OCI-LY7 (cell line): ENCODE results near the gene KCNJ8. TPM values are rescaled to one million over a fixed set of nuclear protein-coding genes. Genes with fewer than 3 reads are reported as not detected.

ENCODE experiments used
- BruUV-seq: library from RNA; stranded (reverse); fragments of 400-500 nt; replicated peaks from 2 replicates; lab custom pipeline; 2021; lab: Mats Ljungman, UMichigan
- CTCF ChIA-PET: fragments of 300-600 bp; sonication (Branson Sonifier 250); formaldehyde crosslinking; loops from one replicate; lab custom pipeline; 2022; ENCODE audit warnings: antibody characterized with exemption; ENCODE audit not compliant: unreplicated experiment; lab: Charles Lee
- POLR2A ChIA-PET: fragments of 300-600 bp; sonication (Branson Sonifier 250); formaldehyde crosslinking; loops from one replicate; lab custom pipeline; 2022; ENCODE audit warnings: antibody characterized with exemption; lab: Charles Lee
- DNase-seq: peaks from one replicate; pipeline ENCODE4 v3.0.0-alpha.2; 2015; ENCODE audit warnings: low spot score
- H2AFZ ChIP-seq: fragments of 200-600 bp; sonication (generic), shearing (Covaris generic); 2 replicates; pipeline ENCODE4 v1.6.1; 2014; ENCODE audit warnings: mild to moderate bottlenecking, antibody characterized with exemption, low read length, moderate library complexity
- H3K27ac ChIP-seq: fragments of 200-600 bp; sonication (generic); 2 replicates; pipeline ENCODE4 v1.5.1; 2014; ENCODE audit warnings: mixed run types, low read depth, mild to moderate bottlenecking, moderate library complexity, low read length, inconsistent platforms; ENCODE audit not compliant: poor library complexity, severe bottlenecking
- H3K36me3 ChIP-seq: fragments of 200-600 bp; sonication (generic); 2 replicates; pipeline ENCODE4 v1.6.1; 2014; ENCODE audit warnings: mild to moderate bottlenecking, antibody characterized with exemption, low read length, moderate library complexity, mixed read lengths; ENCODE audit not compliant: insufficient read depth
- H3K4me1 ChIP-seq: fragments of 200-600 bp; sonication (generic); 2 replicates; pipeline ENCODE4 v1.5.1; 2014; ENCODE audit warnings: mild to moderate bottlenecking, low read length; ENCODE audit not compliant: insufficient read depth, poor library complexity, severe bottlenecking
- H3K4me2 ChIP-seq: fragments of 200-600 bp; sonication (generic); 2 replicates; pipeline ENCODE4 v1.6.1; 2014; ENCODE audit warnings: mild to moderate bottlenecking, low read length
- H3K4me3 ChIP-seq: fragments of 200-600 bp; sonication (generic); 2 replicates; pipeline ENCODE4 v1.5.1; 2014; ENCODE audit warnings: mild to moderate bottlenecking, low read depth, low read length; ENCODE audit not compliant: poor library complexity, severe bottlenecking
- H3K79me2 ChIP-seq: fragments of 200-600 bp; sonication (generic); 2 replicates; pipeline ENCODE4 v1.6.1; 2016; ENCODE audit warnings: low read depth, mild to moderate bottlenecking, low read length, moderate library complexity, mixed read lengths; ENCODE audit not compliant: insufficient read depth
- H3K9me2 ChIP-seq: fragments of 200-600 bp; sonication (generic); 2 replicates; pipeline ENCODE4 v1.6.1; 2016; ENCODE audit warnings: mild to moderate bottlenecking, low read length, mixed read lengths; ENCODE audit not compliant: insufficient read depth
- H3K9me3 ChIP-seq: fragments of 200-600 bp; sonication (generic); 2 replicates; pipeline ENCODE4 v1.6.1; 2014; ENCODE audit warnings: mild to moderate bottlenecking, mixed run types, low read length, mixed read lengths
- H4K20me1 ChIP-seq: fragments of 200-600 bp; sonication (generic); 2 replicates; pipeline ENCODE4 v1.6.1; 2014; ENCODE audit warnings: mild to moderate bottlenecking, antibody characterized with exemption, low read length, moderate library complexity, mixed read lengths; ENCODE audit not compliant: insufficient read depth
- CTCF ChIP-seq: fragments of 200-600 bp; sonication (generic); conservative IDR thresholded peaks from 2 replicates; pipeline ENCODE4 v1.5.1; 2014; ENCODE audit warnings: mild to moderate bottlenecking, antibody characterized with exemption, low read length, moderate library complexity, mixed read lengths
- EZH2phosphoT487 ChIP-seq: fragments of 200-600 bp; sonication (generic); IDR thresholded peaks from 2 replicates; pipeline ENCODE4 v1.6.1; 2018; ENCODE audit warnings: low read depth, borderline replicate concordance, mild to moderate bottlenecking, mixed run types, antibody characterized with exemption, low read length, moderate library complexity, mixed read lengths
- intact Hi-C: fragments of 100-400 bp; cut with micrococcal nuclease; formaldehyde crosslinking; loops from one replicate; pipeline ENCODE4 v1.10.0; 2022; ENCODE audit not compliant: unreplicated experiment
- total RNA-seq, 2 experiments: library from RNA; depleted of rRNA in 1 of 2; stranded (reverse); fragments of >200 nt in 1 of 2; shearing (Covaris generic) in 1 of 2; gene quantifications; 2 replicates each; pipeline ENCODE4 v1.2.3, GENCODE V29; 2014 to 2022

Gene KCNJ8
- total RNA-seq, 2 experiments from 2014 or later = not detected

- intact Hi-C loops = no loop called here
- H3K4me2 ChIP-seq = no peak overlapping the region
- no peaks in the 10 kb centered on the region for H3K4me1 ChIP-seq
- H3K36me3 ChIP-seq = no peaks in the 10 kb centered on the region
- no peak overlapping the region for H2AFZ ChIP-seq
- H3K9me3 ChIP-seq = no peaks in the 10 kb centered on the region
- H3K79me2 ChIP-seq = no peaks in the 10 kb centered on the region
- no TSS peak for BruUV-seq
- no peak overlapping the region for H3K4me3 ChIP-seq
- DNase-seq = no peak
- no peak for TF ChIP-seq CTCF
- TF ChIP-seq EZH2phosphoT487 = no peak
- ChIA-PET CTCF (no interaction called here), POLR2A (interaction anchor here (0.6 kb wide), 1 partner anchor 505 kb away, joined by 3 read pairs; no protein-coding TSS in a partner anchor)
- H3K9me2 ChIP-seq = no peaks in the 10 kb centered on the region
- H4K20me1 ChIP-seq = no peaks in the 10 kb centered on the region
- no peak overlapping the region for H3K27ac ChIP-seq
These were observed 44.7 kb upstream of the KCNJ8 start for GRCh38 chr12:21819236-21819635.

GRCh38 chr12:21818627-21819026 lies 44.1 kb upstream of the KCNJ8 start:
- DNase-seq = no peak
- Histone ChIP-seq H3K4me3 (no peak overlapping the region), H3K79me2 (no peaks in the 10 kb centered on the region), H3K27ac (no peak overlapping the region), H2AFZ (no peak overlapping the region), H4K20me1 (no peaks in the 10 kb centered on the region), H3K4me1 (no peaks in the 10 kb centered on the region), H3K9me2 (no peaks in the 10 kb centered on the region), H3K36me3 (no peaks in the 10 kb centered on the region), H3K4me2 (no peak overlapping the region), H3K9me3 (no peaks in the 10 kb centered on the region)
- CTCF ChIA-PET = no interaction called here
- TF ChIP-seq CTCF = no peak
- TF ChIP-seq EZH2phosphoT487 = no peak
- intact Hi-C loops = no loop called here
- BruUV-seq = no TSS peak
- POLR2A ChIA-PET = interaction anchor here (0.6 to 0.7 kb wide), 2 partner anchors 538 to 884 kb away, joined by 3 to 4 read pairs; no protein-coding TSS in a partner anchor

- no peaks in the 10 kb centered on the region for H3K36me3 ChIP-seq
- DNase-seq = no peak
- H3K9me2 ChIP-seq = no peaks in the 10 kb centered on the region
- ChIA-PET CTCF (no interaction called here), POLR2A (no interaction called here)
- intact Hi-C loops = no loop called here
- no peak overlapping the region for H3K27ac ChIP-seq
- no peaks in the 10 kb centered on the region for H3K9me3 ChIP-seq
- H3K4me1 ChIP-seq = no peaks in the 10 kb centered on the region
- no peak overlapping the region for H3K4me3 ChIP-seq
- no peak overlapping the region for H2AFZ ChIP-seq
- H4K20me1 ChIP-seq = no peaks in the 10 kb centered on the region
- H3K79me2 ChIP-seq = no peaks in the 10 kb centered on the region
- no TSS peak for BruUV-seq
- H3K4me2 ChIP-seq = no peak overlapping the region
- TF ChIP-seq EZH2phosphoT487 = no peak
These were observed 41.0 kb upstream of the KCNJ8 start for GRCh38 chr12:21815306-21816062.
